ENCODE measurements around the gene TMEM9.

GRCh38 chr1:201114245-201115131 lies 39.8 kb downstream of the TMEM9 start:
- TF ChIP-seq POLR2AphosphoS5 (IDR thresholded peaks at IDR 0.05; ENCODE audit: borderline replicate concordance, low read depth, low read length) (no peak), EZH2 (IDR thresholded peaks at IDR 0.05) (no peak)

Data from SK-N-MC (cell line).